Activated CD4-positive, alpha-beta T cell treated with anti-CD3 and anti-CD28 coated beads for 24 hours (primary cell): ENCODE data around the gene NDUFAF2.
"Not testable (repeated sequence)": the region's sequence is repeated elsewhere in the genome, so short reads cannot be mapped to it uniquely, and the experiment has no call there.

ENCODE experiments used
- DNase-seq, 2 donors: peaks; one replicate each; pipeline ENCODE4 v3.0.0-alpha.2; 2020; ENCODE audit warnings: low read depth in 2 of 2

The NDUFAF2 gene

GRCh38 chr5:61177716-61178115 lies 232.7 kb downstream of the NDUFAF2 start:
- DNase-seq: no peak

- DNase-seq: no peak
These were observed 233.7 kb downstream of the NDUFAF2 start for GRCh38 chr5:61178702-61179101.

DNA sequence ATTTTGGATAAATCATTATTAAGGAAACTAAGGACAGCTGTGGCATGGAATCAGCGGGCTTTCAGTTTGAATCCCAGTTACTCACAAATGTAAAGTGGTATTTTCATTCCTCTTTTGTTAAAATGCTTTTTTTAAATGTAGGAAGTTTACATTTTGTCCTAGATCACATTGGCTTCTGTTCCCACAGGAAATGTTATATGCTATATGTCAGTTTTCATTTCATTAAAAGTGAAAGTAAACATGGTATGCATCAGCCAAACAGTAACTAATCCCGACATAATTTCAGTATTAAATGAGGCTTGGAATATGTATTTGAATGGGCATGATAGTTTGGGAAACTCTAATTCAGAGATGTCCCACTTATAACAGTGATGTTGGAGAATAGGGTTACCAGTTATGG lies 235.9 kb downstream of the NDUFAF2 start:
- DNase-seq: no peak

DNA sequence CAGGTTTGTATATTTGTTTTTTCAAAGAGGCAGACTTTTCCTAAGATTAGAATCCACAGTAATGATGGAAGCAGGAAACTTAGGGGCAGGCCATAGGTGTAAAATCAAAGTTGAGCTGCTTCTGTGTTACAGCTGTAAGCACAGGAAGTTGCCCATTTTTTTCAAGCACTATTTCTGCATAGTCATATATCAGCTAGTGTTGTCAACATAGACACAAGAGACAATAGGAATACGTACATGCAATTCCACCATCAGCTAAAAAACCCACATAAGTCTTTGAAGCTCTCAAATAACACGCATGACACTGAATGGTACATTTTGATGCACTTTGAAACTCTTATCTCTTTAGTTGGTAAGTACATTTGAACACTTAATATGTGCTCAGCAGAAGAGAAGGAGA lies 237.4 kb downstream of the NDUFAF2 start:
- no peak for DNase-seq

DNA sequence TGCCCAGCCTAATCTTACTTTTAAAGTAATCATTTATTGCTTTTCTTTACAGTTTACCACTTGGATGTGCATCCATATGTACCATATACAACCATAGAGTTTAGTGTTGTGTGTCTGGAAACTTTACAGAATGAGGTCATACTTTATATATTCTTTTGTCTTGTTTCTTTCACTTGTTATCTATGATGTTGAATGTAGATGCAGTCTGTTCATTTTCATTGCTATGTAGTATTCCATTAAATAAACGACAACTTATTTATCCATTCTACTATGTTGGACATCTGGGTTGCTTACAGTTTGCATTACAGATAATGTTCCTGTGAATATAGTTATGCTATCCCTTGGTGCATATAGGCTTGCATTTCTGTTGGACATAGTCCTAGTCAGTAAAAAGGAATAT lies 238.5 kb downstream of the NDUFAF2 start:
- DNase-seq: no peak

GRCh38 chr5:61184708-61185107 lies 239.7 kb downstream of the NDUFAF2 start:
- DNase-seq: no peak

DNA sequence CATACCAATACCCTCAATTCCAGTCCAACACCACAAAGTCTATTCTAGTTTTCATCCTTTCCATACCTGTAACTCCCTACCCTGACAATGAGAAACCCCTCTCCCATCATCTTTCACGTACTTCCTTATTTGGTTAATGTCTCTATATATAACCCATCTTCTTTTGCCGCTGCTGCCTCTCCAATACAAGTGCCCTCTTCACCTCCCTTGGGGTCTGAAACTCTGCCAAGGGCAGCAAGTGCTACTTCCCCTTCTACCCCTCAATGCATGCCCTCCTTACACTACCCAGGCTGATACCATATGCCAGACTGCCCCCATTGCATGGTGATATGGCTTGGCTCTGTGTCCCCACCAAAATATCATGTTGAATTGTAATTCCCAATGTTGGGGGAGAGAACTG lies 241.6 kb downstream of the NDUFAF2 start:
- DNase-seq: no peak

- not testable (repeated sequence) for DNase-seq
These were observed 242.3 kb downstream of the NDUFAF2 start for GRCh38 chr5:61187352-61187751.

- not testable (repeated sequence) for DNase-seq
These were observed 242.8 kb downstream of the NDUFAF2 start for GRCh38 chr5:61187826-61188225.

GRCh38 chr5:61198606-61199005 lies 253.6 kb downstream of the NDUFAF2 start:
- no peak for DNase-seq

GRCh38 chr5:61200582-61201155 lies 255.7 kb downstream of the NDUFAF2 start:
- no peak for DNase-seq

GRCh38 chr5:61202213-61202612 lies 257.2 kb downstream of the NDUFAF2 start:
- no peak for DNase-seq
